ENCODE data around the gene CADM1.

CADM1 gene

GRCh38 chr11:115267871-115268270 is 236.3 kb downstream of the CADM1 start:
- H3K36me3 Mint-ChIP-seq (ENCODE audit: low read depth), result no peaks in the 10 kb centered on the region
- TF ChIP-seq CTCF (IDR thresholded peaks at IDR 0.05; ENCODE audit: unreplicated experiment in 3 of 3), result no peak
- H3K27ac Mint-ChIP-seq, result no peak overlapping the region
- no peak overlapping the region for H3K4me3 Mint-ChIP-seq
- peaks cover 55% of the 10 kb centered on the region for H3K4me1 Mint-ChIP-seq
- H3K9me3 Mint-ChIP-seq, result no peaks in the 10 kb centered on the region
- H3K27me3 Mint-ChIP-seq (ENCODE audit: low read depth), result peaks cover 6% of the 10 kb centered on the region

- H3K4me3 Mint-ChIP-seq, result no peak overlapping the region
- peaks cover 55% of the 10 kb centered on the region for H3K4me1 Mint-ChIP-seq
- no peaks in the 10 kb centered on the region for H3K9me3 Mint-ChIP-seq
- peak overlapping the region in 1 of 3 experiments; percentile 22 for H3K27ac Mint-ChIP-seq
- H3K27me3 Mint-ChIP-seq (ENCODE audit: low read depth), result peaks cover 6% of the 10 kb centered on the region
- H3K36me3 Mint-ChIP-seq (ENCODE audit: low read depth), result no peaks in the 10 kb centered on the region
- TF ChIP-seq CTCF (IDR thresholded peaks at IDR 0.05; ENCODE audit: unreplicated experiment in 3 of 3), result no peak
Observed at GRCh38 chr11:115267238-115267781, 236.9 kb downstream of the CADM1 start.

GRCh38 chr11:115266066-115266639 is 238.1 kb downstream of the CADM1 start:
- TF ChIP-seq CTCF (IDR thresholded peaks at IDR 0.05; ENCODE audit: unreplicated experiment in 3 of 3), result no peak
- Mint-ChIP-seq H3K36me3 (ENCODE audit: low read depth) (no peaks in the 10 kb centered on the region), H3K27me3 (ENCODE audit: low read depth) (peaks cover 6% of the 10 kb centered on the region), H3K9me3 (no peaks in the 10 kb centered on the region), H3K4me3 (no peak overlapping the region), H3K4me1 (peaks cover 55% of the 10 kb centered on the region), H3K27ac (no peak overlapping the region)

- Mint-ChIP-seq H3K36me3 (ENCODE audit: low read depth) (no peaks in the 10 kb centered on the region), H3K27ac (peak overlapping the region; percentile 5 to 27 (median 10)), H3K4me3 (peak overlapping the region in 1 of 3 experiments; percentile 29), H3K9me3 (no peaks in the 10 kb centered on the region), H3K4me1 (peaks cover 37% of the 10 kb centered on the region), H3K27me3 (ENCODE audit: low read depth) (peaks cover 5% of the 10 kb centered on the region)
- TF ChIP-seq CTCF (IDR thresholded peaks at IDR 0.05; ENCODE audit: unreplicated experiment in 3 of 3), result no peak
Observed at GRCh38 chr11:115263799-115264656, 240.2 kb downstream of the CADM1 start.

- H3K36me3 Mint-ChIP-seq (ENCODE audit: low read depth), result no peaks in the 10 kb centered on the region
Observed at GRCh38 chr11:115258216-115258615, 246.0 kb downstream of the CADM1 start.

More at GRCh38 chr11:115258216-115258615, 246.0 kb downstream of the CADM1 start:
- Mint-ChIP-seq H3K9me3 (no peaks in the 10 kb centered on the region), H3K4me3 (no peak overlapping the region), H3K27ac (peak overlapping the region in 1 of 3 experiments; percentile 21), H3K27me3 (ENCODE audit: low read depth) (no peaks in the 10 kb centered on the region), H3K4me1 (peaks cover 38% of the 10 kb centered on the region)
- no peak for TF ChIP-seq CTCF (IDR thresholded peaks at IDR 0.05; ENCODE audit: unreplicated experiment in 3 of 3)

All from nephron (organoid).